K562 (cell line): ENCODE data around the gene TTC27. TPM values are rescaled to one million over a fixed set of nuclear protein-coding genes. Genes with fewer than 3 reads are reported as not detected.

Experiments used
- BCL6 ChIP-seq: fragments of 250-450 bp; sonication (Bioruptor Pico); IDR thresholded peaks from 2 replicates; pipeline ENCODE4 v1.4.0; 2020
- CBX8 ChIP-seq: fragments of 200-600 bp; sonication (generic); IDR thresholded peaks from 2 replicates; pipeline ENCODE4 v1.6.1; 2012; ENCODE audit warnings: borderline replicate concordance, mixed run types, low read depth, mild to moderate bottlenecking, moderate library complexity, mixed read lengths, low read length, control low read depth, inconsistent platforms; ENCODE audit not compliant: poor library complexity, severe bottlenecking; ENCODE audit errors: extremely low read depth
- CXXC5 ChIP-seq: fragments of 250-450 bp; sonication (Bioruptor Pico); IDR thresholded peaks from 2 replicates; pipeline ENCODE4 v1.8.0; 2022; ENCODE audit warnings: inconsistent platforms, mild to moderate bottlenecking, moderate library complexity
- EHMT2 ChIP-seq: fragments of 450-650 bp; IDR thresholded peaks from 2 replicates; pipeline ENCODE4 v1.6.1; 2018; ENCODE audit warnings: antibody characterized with exemption
- ELF2 ChIP-seq: fragments of 250-450 bp; sonication (Bioruptor Pico); IDR thresholded peaks from 2 replicates; pipeline ENCODE4 v1.5.0; 2021; ENCODE audit warnings: mild to moderate bottlenecking
- HCFC1 ChIP-seq: IDR thresholded peaks from 2 replicates; pipeline ENCODE4 v1.6.1; 2012; ENCODE audit warnings: low read depth, low read length, improper control_type of control experiment
- HDAC1 ChIP-seq, 2 experiments: fragments of 450-650 bp; IDR thresholded peaks; 2 replicates each; pipeline ENCODE4 v1.6.1; 2016 to 2017; ENCODE audit warnings: inconsistent platforms in 1 of 2, mild to moderate bottlenecking in 1 of 2, moderate library complexity in 1 of 2
- IRF9 ChIP-seq: fragments of 450-650 bp; IDR thresholded peaks from 2 replicates; pipeline ENCODE4 v1.6.1; 2016; ENCODE audit warnings: missing biosample characterization, missing genetic modification characterization
- MEIS2 ChIP-seq: fragments of 450-650 bp; IDR thresholded peaks from 2 replicates; pipeline ENCODE4 v1.6.1; 2014; ENCODE audit warnings: mild to moderate bottlenecking; ENCODE audit not compliant: partially characterized antibody
- PHTF2 ChIP-seq: fragments of 250-450 bp; sonication (Bioruptor Pico); IDR thresholded peaks from 2 replicates; pipeline ENCODE4 v1.5.0; 2021; ENCODE audit warnings: mild to moderate bottlenecking
- PYGO2 ChIP-seq: fragments of 450-650 bp; IDR thresholded peaks from 2 replicates; pipeline ENCODE4 v1.6.1; 2016; ENCODE audit warnings: mild to moderate bottlenecking, missing genetic modification characterization, moderate library complexity, missing compliant biosample characterization
- RNF219 ChIP-seq: fragments of 250-450 bp; sonication (Bioruptor Pico); IDR thresholded peaks from 2 replicates; pipeline ENCODE4 v1.5.0; 2022; ENCODE audit warnings: mild to moderate bottlenecking
- SMARCA5 ChIP-seq: fragments of 450-650 bp; IDR thresholded peaks from 2 replicates; pipeline ENCODE4 v1.6.1; 2016
- STAT5A ChIP-seq: IDR thresholded peaks from 2 replicates; pipeline ENCODE4 v1.6.1; 2012; ENCODE audit warnings: low read length, inconsistent platforms, borderline replicate concordance
- STAT6 ChIP-seq: sonication (generic); formaldehyde crosslinking; IDR thresholded peaks from 2 replicates; pipeline ENCODE4 v1.8.1; 2023; ENCODE audit warnings: mild to moderate bottlenecking, missing genetic modification reagents
- SUPT5H ChIP-seq: fragments of 450-650 bp; IDR thresholded peaks from 2 replicates; pipeline ENCODE4 v1.6.1; 2016
- TAF15 ChIP-seq: fragments of 200-400 bp; formaldehyde crosslinking; IDR thresholded peaks from 2 replicates; pipeline ENCODE4 v1.6.1; 2017; ENCODE audit warnings: mild to moderate bottlenecking, low read depth, low read length, moderate library complexity
- TBP ChIP-seq: optimal IDR thresholded peaks from 2 replicates; pipeline ENCODE3; 2011; ENCODE audit warnings: low read depth, low read length, improper control_type of control experiment
- TFAP4 ChIP-seq: sonication (generic); formaldehyde crosslinking; IDR thresholded peaks from 2 replicates; pipeline ENCODE4 v1.8.0; 2022; ENCODE audit warnings: missing genetic modification reagents, mild to moderate bottlenecking, moderate library complexity, borderline replicate concordance
- USF2 ChIP-seq: sonication (generic); formaldehyde crosslinking; IDR thresholded peaks from 2 replicates; pipeline ENCODE4 v1.5.0; 2020; ENCODE audit warnings: missing genetic modification reagents
- ZNF224 ChIP-seq: sonication (generic); formaldehyde crosslinking; IDR thresholded peaks from 2 replicates; pipeline ENCODE4 v1.8.0; 2022; ENCODE audit warnings: mild to moderate bottlenecking, missing genetic modification reagents
- ZNF764 ChIP-seq: fragments of 250-450 bp; sonication (Bioruptor Pico); IDR thresholded peaks from 2 replicates; pipeline ENCODE4 v1.4.0; 2020; ENCODE audit warnings: low read depth, mild to moderate bottlenecking, moderate library complexity
- polyA plus RNA-seq, 8 experiments: library from polyadenylated mRNA; depleted of rRNA in 4 of 8; stranded (reverse) in 5 of 8; unstranded in 3 of 8; fragments of >200 nt; fragmentation: Nextera tagmentation in 2 of 8; fragmentation: Illumina TruSeq in 1 of 8; extraction: Ambion mirVana in 2 of 8; extraction: Trizol in 1 of 8; gene quantifications; 2 replicates each; pipeline versions ENCODE4 v1.2.1 to v1.2.3, GENCODE V29; 2011 to 2014; ENCODE audit warnings: inconsistent platforms in 1 of 8, missing spikeins in 1 of 8
- total RNA-seq, 7 experiments: library from RNA; depleted of rRNA in 6 of 7; stranded (reverse); fragments of >200 nt in 6 of 7; fragmentation: Illumina TruSeq in 2 of 7; extraction: Trizol in 2 of 7; gene quantifications; 2 replicates each; pipeline versions ENCODE4 v1.2.1 to v1.2.3, GENCODE V29; 2011 to 2021; ENCODE audit warnings: low replicate concordance in 1 of 7

The TTC27 gene
- total and polyA plus RNA-seq, 9 of the 15 experiments (the other 6 are each of a cell fraction or from before 2014, with no cell fraction given) = 44.3 to 93.4 (median 57.3) TPM

- TF ChIP-seq STAT5A (peak; percentile 42; the same call in 1 of the 2 replicates), STAT6 (CRISPR knock-in tag) (no peak), ZNF224 (CRISPR knock-in tag) (no peak), ZNF764 (CRISPR knock-in tag) (no peak), SUPT5H (peak; percentile 66), CBX8 (no peak), PYGO2 (tag) (no peak), CXXC5 (peak; percentile 76), TAF15 (no peak), PHTF2 (CRISPR knock-in tag) (no peak), RNF219 (CRISPR knock-in tag) (no peak), TBP (peak; percentile 65), HDAC1 (IDR thresholded peaks at IDR 0.05) (peak; percentile 98 to 100), ELF2 (CRISPR knock-in tag) (peak; percentile 70; the same call in 1 of the 2 replicates), SMARCA5 (no peak), IRF9 (no peak), HCFC1 (peak; percentile 77), USF2 (CRISPR knock-in tag) (no peak), BCL6 (CRISPR knock-in tag) (no peak), EHMT2 (no peak), TFAP4 (CRISPR knock-in tag) (peak; percentile 68; the same call in 1 of the 2 replicates), MEIS2 (no peak)
Measured at GRCh38 chr2:32627814-32628579, at the start of gene TTC27 (continued).
